Activated CD8-positive, alpha-beta memory T cell treated with anti-CD3 and anti-CD28 coated beads for 24 hours (primary cell): ENCODE measurements around the gene CDH8.

Source experiments
- DNase-seq: peaks from one replicate; pipeline ENCODE4 v3.0.0-alpha.2; 2020

The CDH8 gene

DNA sequence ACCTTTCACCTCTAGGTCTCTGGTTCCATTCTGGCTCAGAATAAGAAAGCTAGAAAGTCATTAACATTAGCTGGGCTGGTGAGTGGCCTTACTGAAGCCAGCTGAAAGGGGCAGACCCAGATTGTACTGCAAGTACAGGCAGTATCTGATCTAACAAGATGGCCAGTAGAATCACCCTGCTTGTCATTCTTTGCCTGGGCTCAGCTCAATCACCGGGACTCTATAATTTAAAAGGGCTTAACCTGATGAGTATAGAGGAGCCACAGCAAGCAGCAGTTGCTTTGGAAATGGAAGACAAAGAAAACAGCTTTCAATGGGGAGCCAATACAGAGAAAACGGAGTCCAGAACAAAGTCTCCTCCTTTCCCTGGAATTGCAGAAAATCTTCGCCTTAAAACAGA is 13.6 kb downstream of the CDH8 start:
- DNase-seq = no peak

DNA sequence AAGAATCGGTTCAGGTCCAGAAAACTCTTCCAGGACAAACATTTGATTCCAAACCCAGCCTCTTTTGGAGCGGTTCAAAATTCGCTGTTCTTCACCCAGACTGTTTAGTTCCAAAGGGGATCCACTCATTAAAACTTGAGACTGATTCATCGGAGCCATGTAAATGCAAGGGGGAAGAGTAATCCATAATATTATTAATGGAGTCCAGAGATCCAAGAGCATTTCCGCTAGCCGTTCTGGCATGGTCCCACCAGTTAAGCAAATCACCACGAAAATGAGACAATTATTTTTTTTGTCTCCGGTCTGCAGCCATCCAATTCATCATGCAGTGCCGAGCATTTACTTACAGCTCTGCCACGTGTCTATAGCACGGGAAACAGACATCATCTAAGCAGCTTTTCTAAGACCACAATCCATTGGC is 15.1 kb downstream of the CDH8 start:
- DNase-seq = no peak

DNA sequence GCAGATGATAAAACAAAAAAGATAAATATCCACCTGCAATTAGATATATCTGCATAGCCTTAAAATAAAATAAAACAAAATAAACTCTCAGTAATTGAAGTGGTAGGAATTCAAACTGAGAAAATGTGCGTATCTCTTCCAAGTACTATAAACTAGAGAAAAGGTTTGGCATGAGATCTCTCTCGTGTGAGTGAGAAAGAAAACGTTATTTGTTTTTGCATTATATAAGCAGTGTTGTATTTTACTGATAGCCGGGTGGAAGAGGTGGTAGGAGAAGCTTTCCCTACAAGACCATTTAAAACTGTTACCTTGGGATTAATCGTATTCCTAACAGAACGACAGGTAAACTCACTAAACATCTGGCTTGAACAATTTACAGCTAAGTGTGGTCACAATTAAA is 15.6 kb downstream of the CDH8 start:
- DNase-seq = no peak

DNA sequence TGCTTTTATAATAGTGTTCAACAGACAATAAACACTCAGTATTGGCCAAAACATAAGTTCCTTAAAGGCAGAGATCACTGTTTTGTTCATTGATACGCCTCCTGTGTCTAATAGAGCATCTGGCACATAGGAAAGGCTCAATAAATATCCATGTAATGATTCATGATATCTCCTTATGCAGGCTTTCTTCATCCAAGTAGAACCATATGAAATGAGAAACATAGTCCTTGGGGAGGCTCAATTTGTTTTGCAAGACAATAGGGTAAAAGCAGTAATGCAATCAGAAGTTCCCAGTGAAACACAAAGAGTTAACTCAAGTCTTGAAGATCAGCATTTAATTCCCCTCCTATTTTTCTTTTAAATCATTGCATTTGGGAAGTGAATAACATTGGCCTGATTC is 16.4 kb downstream of the CDH8 start:
- no peak for DNase-seq

GRCh38 chr16:62018301-62019060 is 17.8 kb downstream of the CDH8 start:
- DNase-seq = no peak

DNA sequence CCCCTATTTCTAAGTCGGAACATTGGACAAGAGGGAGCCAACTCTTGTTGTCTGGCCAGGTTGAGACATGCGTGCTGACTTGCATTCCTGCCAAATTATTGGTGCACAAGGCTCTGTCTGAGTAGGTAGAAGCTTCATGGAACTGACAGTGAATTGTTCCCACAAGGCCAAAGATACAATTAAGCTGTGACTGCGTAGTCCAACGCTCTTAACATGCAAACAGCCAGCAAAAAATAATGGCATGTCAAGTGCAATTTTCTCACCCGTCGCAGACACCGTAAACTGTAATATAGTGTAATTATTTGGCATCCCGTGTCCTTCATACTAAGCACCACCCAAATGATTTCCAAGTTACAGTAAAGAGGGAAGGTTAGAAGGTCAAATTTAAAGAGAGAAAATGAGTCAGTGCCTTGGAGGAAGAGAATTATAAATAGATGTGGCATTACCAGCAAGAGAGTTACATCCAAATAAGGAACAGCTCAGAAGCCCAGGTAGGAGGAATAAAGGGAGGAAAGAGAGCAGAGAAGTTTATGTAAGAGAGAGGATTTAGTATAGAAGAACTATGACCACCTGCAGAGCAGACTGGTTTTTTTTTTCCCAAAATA is 21.8 kb downstream of the CDH8 start:
- DNase-seq = no peak

DNA sequence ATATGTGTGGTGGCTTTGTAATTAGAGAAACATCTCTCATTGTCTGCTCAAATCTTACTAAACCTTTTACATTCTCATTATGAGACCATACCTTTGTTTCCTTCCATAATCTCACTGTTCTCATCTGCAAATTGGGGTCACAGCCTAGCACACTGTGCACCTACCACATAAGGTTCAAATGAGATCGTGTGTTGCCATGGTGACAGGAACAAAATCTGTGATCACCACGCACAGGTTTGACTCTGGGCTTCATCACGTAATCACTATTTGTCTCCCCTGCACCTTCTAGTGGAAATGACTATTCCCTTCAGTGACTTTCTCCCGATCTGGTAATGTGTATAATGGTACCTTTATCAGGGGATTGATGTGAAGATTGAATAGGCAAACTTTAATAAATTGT is 26.1 kb downstream of the CDH8 start:
- no peak for DNase-seq

- DNase-seq = no peak
Measured at GRCh38 chr16:61998460-61998859, 37.8 kb downstream of the CDH8 start.

GRCh38 chr16:61993108-61993507 is 43.1 kb downstream of the CDH8 start:
- DNase-seq = no peak

- DNase-seq = no peak
Measured at GRCh38 chr16:61987474-61988012, 48.7 kb downstream of the CDH8 start.

- DNase-seq = no peak
Measured at GRCh38 chr16:61969077-61969382, 67.2 kb downstream of the CDH8 start.

DNA sequence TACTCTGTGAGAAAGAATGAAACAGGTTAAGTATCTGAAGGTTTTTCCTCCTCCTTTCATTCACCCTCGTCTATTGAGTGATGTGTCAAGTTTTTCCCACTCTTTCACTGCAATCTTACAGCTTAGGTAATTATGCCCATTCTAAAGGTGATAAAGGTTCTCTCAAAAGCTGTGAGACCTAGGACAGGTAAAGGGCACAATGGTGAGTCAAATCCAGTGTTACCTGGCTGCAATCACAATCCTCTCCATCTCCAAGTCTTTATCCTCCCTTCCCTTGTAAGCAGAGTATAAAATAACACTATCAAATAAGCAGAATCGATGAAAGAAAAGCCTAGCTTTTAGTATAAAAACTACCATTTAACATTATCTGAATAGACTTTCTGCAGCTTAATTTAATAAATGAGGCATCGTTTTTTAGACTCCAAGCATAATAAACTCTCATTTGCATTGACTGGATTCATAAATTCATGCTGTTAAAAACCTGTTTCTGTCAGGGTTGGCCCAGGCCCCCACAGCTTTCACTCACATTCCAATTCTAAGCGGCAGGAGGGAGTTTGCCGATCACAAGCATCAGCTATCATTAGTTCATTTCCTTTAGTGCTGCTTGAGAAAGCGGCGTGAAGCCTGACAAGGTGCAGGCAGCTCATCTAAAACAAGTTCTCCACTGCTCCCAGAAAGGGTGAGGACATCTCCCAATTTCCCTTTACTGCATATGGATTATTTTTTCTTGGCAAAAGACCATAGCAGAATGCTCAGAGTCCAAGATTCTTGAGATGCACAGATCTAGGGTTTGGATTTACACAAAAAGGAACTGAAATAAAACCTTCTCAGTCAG is 67.8 kb downstream of the CDH8 start:
- DNase-seq = no peak

DNA sequence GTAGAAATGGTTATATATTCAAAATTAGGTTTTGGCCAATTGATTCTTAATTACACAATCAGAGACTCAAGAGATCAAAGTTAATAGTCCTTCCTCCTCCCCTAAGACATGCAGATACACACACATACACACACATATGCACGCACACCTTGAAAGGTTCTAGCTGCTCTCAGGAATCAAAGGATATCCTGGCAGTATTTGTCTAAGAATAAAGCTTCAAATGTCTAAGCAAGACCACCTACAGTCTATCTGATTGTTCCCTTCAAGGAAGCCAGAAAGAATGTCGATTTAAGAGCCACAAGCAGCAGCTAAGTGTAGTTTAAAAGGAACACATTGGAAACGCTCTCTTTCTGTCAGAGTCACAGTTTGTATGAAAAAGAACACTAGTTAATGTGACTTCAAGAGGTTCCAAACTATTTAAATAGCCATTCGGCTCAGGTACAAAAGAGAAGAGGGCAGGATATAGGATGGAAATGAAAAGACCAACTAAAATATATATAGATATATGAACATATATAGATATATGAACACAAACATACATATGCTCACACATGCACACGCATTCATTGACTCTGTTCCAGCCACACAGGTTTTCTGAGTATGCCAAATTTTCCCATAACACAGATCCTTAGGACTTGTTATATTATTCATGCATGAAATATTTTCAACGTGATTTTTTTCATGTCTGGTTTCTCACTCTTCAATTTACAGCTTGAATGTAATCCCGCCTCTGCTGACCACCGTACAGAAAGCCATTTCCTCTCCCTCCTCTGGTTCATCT is 79.0 kb downstream of the CDH8 start:
- no peak for DNase-seq

- no peak for DNase-seq
Measured at GRCh38 chr16:61952841-61953240, 83.4 kb downstream of the CDH8 start.

- no peak for DNase-seq
Measured at GRCh38 chr16:61948414-61948813, 87.8 kb downstream of the CDH8 start.

- no peak for DNase-seq
Measured at GRCh38 chr16:61946019-61946418, 90.2 kb downstream of the CDH8 start.

- DNase-seq = no peak
Measured at GRCh38 chr16:61945511-61945910, 90.7 kb downstream of the CDH8 start.

- DNase-seq = no peak
Measured at GRCh38 chr16:61944004-61944403, 92.2 kb downstream of the CDH8 start.

- DNase-seq = no peak
Measured at GRCh38 chr16:61940611-61941010, 95.6 kb downstream of the CDH8 start.

- no peak for DNase-seq
Measured at GRCh38 chr16:61937646-61938045, 98.6 kb downstream of the CDH8 start.

GRCh38 chr16:61936522-61936921 is 99.7 kb downstream of the CDH8 start:
- no peak for DNase-seq

GRCh38 chr16:61934601-61935000 is 101.6 kb downstream of the CDH8 start:
- DNase-seq = no peak

DNA sequence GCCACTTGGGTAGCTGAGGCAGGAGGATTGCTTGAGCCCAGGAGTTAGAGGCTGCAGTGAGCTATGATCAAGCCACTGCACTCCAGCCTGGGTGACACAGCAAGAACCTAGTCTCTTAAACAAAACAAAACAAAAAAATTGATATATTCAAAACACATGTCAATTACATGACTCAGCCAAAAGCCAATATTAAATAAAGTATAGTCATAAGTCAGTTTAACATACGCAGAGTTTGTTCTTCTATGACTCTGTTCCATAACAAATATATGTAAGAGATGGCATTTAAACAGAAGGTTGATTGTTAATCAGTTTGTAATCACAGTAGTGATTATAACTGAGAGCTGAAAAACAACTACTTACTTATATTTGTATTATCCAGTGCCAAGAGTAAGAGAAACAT is 106.5 kb downstream of the CDH8 start:
- no peak for DNase-seq
